Stimulated activated CD4-positive, alpha-beta T cell treated with anti-CD3 and anti-CD28 coated beads, Interleukin-2, amount 100 ng/mL, for 48 hours (primary cell): Measurements from ENCODE around the gene STAG3.
A peak's percentile ranks its signal among the peaks of the same experiment; 100 is the strongest.
"Not testable (repeated sequence)": the region's sequence is repeated elsewhere in the genome, so short reads cannot be mapped to it uniquely, and the experiment has no call there.

Source experiments
- DNase-seq, 2 donors: peaks; one replicate each; pipeline ENCODE4 v3.0.0-alpha.2; 2020

Gene STAG3

DNA sequence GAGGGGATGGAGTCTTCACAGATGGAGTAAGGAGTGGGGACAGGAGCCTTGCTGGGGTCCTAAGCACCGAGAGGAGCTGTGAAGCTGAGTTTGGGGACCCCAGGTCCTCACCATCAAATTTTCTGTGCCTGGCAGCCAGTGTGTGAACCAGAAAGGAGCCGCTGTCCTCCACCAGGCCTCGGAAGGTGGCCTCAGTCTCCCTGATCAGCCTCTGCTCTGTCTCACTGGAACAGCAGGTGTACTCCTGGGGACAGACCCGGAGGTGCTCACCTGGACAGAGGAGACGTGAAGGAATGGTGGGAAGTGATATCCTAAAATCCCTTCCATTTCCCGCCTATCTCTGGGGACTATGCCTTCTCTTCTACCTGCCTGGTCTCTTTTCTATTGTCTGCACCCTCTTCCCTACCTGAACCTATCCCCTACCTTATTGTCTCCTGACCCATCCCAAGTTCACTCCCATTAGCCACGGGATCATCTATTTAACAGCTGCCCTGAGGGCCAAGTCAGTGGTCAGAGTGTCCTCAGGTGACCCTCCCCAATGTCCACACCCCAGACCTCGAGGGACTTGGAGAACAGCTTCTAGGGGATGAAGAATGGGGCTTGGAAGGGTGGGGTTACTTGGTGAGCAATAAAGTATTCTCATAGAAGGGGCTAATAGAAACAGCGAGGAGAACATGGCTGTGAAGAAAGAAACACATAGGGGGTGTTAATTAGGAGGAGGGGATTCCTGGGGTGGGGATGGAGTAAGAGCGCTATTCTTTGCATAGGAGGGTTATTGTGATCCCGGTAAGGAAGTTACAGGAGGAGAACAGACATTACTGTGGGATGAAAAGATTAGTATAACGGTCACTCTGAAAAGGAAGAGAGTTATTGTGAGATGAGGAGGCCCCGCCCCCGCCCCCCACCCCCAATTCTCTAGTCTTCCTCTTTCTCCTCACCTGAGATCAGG, 1.3 kb upstream of the STAG3 start:
- no peak for DNase-seq

DNA sequence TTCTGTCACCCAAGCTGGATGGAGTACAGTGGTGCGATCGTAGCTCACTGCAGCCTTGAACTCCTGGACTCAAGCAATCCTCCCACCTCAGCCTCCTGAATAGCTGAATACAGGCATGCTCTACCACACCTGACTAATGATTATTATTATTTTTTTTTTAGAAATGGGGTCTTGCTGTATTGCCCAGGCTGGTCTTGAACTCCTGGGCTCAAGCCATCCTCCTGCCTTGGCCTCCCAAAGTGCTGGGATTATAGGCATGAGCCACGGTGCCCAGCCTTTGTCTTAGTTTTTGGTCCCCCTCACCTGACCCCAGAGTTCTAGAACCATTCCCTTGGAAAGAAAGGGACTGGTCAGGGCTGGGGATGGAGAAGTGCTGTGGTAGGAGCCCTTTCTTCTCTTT, 2.4 kb downstream of the STAG3 start:
- DNase-seq: not testable (repeated sequence)

DNA sequence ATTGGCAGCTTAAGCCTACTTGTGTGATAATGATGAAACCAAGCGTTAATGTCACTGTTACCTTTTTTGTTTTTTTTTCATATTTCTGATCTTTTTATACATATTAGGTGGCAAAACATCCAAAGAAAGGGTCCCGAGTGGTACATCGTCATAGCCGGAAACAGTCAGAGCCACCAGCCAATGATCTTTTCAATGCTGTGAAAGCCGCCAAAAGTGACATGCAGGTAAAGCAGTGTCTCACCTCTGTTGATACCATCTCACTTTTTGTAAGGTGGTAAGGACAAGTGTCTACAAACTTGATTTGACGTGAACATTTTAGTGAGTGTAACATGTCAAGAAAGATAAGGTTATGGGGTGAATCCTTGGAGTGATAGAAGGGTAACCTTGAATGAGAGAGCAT, 4.9 kb downstream of the STAG3 start:
- not testable (repeated sequence) for DNase-seq

GRCh38 chr7:100183090-100183489, 5.4 kb downstream of the STAG3 start:
- DNase-seq: not testable (repeated sequence)

DNA sequence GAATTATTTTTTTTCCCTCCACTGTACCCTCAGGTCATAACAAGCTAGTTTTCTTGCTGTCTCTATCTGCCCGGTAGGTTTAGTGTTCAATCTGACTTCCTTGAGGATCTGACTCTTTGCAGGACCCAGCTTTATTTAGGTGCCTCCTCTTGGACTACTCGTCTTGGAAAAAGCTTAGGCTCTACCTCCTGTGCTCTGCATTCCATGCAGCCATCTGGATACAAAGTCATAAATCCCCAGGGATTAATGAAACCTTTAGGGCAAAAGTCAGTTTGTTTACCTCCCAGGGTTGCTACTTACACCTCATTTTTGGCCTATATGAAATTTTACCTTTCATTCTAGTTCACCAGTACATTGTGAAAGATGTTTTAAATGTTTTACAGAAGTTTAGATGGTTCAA, 8.0 kb downstream of the STAG3 start:
- DNase-seq: no peak

DNA sequence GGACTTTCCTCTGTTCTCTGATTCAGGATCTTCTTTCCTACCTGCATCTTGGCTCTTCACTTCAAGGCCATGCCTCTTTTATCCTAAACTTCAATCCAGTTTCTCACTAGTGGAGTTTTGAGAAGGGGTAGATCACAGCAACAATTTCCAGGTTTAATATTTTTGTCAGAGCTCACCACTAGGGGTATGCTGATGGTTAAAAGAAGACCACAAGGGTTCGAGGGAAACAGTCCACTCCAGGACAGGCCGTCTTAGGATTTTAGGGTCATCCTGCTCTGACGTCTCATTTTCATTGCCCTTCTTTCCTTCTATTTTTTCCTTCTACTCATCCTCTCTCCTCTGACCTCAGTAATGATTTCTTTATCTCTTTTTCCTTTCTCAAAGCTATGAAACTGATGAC, 11.3 kb downstream of the STAG3 start:
- DNase-seq: no peak

DNA sequence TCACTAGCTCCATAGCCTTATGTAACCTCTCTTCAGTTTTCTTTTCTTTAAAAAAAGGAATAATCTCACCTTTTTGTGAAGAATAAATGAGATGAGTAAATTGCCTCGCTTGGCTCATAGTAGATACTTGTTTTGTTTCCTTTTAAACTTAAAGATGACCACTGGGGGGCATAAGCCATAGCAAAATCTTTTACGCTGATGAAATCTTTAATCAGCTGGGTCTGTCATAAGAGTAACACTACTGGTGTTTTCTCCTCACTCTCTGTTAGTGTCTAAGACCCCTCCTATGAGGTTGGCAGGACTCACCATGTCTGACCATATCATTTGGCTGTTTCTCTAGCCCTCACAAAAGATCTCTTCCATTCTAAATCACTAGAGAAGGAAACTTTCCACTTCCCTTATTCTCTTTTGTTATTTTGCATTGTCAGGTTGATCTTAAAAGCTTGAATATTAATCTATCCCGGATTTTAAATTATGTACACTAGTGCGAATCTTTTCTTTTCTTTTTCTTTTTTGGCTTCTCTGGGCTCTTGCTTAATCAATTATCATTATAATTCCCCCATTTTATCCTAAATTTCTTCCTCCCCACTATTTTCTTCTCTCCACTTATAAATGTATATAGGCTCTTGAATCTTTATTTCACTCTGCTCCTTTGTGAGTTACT, 12.5 kb downstream of the STAG3 start:
- DNase-seq: no peak

DNA sequence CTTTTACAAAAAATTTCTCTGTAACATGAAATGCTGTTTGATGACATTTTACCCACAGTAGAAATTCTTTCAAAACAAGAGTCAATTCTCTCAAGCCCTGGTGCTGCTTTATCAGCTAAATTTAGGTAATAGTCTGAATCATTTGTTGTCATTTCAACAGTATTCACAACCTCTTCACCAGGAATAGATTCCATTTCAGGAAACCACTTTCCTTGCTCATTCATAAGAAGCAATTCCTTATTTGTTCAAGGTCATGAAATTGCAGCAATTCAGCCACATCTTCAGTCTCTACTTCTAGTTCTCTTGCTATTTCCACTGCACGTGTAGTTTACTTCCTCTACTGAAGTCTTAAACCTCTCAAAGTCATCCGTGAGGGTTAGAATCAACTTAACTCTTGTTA, 14.1 kb downstream of the STAG3 start:
- no peak for DNase-seq

DNA sequence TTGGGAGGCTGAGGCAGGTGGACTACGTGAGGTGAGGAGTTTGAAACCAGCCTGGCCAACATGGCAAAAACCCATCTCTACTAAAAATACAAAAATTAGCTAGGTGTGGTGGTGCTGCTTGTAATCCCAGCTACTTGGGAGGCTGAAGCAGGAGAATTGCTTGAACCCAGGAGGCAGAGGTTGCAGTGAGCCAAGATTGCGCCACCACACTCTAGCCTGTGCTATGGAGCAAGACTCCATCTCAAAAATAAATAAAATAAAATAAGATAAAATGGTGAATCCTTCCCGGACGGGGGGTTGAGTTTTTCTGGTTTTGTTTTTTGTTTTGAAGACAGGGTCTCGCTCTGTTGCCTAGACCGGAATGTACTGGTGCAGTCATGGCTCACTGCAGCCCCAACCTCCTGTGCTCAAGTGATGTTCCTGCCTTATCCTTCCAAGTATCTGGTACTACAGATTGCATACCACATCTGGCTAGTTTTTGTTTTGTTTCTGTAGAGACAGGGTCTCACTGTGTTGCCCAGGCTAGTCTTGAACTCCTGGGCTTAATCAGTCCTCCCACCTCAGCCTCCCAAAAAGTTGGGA, 14.7 kb downstream of the STAG3 start:
- not testable (repeated sequence) for DNase-seq

DNA sequence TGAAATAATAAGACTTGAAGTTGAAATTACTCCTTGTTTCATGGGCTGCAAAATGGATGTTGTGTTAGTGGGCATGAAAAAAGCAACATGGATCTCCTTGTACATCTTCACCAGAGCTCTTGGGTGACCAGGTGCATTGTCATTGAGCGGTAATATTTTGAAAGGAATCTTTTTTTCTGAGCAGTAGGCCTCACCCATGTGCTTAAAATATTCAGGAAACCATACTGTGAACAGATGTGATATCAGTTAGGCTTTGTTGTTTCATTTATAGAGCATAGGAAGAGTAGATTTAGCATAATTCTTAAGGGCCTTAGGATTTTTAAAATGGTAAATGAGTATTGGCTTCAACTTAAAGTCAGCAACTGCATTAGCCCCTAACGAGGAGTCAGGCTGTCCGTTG, 15.3 kb downstream of the STAG3 start:
- DNase-seq: no peak

DNA sequence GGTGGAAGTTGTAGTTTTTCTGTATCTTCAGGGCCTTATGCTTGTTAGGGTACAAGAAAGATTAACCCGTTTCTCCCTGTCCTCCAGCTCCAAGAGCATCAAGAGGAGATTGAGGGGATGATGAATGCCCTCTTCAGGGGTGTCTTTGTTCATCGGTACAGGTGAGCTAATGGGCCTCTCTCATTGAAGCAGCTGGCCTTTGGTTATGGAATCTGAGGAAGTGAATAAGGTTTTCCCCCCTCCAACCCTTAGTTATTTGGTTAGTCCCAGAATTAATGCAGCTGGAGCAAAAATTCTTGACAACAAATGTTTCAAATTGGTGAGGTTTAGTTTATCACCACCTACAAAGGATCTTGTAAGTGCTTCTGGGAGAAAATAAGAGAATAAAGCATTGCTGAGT, 17.5 kb downstream of the STAG3 start:
- DNase-seq: no peak

DNA sequence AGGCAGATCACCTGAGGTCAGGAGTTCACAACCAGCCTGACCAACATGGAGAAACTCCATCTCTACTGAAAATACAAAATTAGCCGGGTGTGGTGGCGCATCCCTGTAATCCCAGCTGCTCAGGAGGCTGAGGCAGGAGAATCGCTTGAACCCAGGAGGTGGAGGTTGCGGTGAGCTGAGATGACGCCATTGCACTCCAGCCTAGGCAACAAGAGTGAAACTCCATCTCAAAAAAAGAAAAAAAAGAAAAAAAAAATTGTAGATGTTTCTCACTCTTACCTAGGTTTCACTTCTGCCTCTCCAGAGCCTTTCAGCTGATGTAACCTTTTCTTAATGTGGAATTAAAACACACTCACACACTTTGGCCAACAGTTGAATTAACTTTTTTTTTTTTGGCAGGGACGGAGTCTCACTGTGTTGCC, 18.2 kb downstream of the STAG3 start:
- DNase-seq: not testable (repeated sequence)

DNA sequence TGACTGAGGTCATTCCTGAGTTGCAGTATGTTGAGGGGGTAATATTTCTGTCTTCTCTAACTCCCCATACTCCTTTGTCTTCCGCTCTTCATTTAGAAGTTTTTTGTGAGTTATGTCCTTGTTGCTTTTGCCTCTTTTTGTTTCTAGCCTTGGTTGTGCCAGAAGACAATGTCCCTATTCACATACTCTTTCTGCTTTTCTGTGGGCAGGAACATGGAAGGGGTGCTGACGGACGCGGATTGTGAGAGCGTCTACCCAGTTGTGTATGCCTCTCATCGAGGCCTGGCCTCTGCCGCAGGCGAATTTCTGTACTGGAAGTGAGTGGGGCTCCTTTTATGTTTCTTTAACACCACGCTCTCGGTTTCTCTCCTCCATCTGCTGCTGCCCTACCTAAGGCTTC, 20.5 kb downstream of the STAG3 start:
- DNase-seq: no peak

- no peak for DNase-seq
These were observed 23.0 kb downstream of the STAG3 start for GRCh38 chr7:100200693-100201092.

DNA sequence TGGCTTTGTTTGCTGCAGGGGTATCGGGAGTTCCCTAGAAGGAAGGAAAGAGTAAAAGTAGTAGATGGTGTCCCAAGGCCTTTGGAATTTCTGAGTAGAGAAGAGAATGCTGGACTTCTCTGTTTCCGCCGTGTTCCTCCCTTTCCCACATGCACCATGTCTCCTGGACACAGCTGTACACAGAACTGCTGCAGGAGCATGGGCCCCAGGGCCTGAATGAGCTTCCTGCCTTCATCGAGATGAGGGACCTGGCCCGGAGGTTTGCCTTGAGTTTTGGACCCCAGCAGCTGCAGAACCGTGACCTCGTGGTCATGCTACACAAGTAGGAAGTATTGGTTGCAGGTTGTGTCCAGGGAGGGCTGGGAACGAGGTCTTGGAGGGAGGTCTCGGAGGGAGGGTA, 26.7 kb downstream of the STAG3 start:
- DNase-seq: no peak

DNA sequence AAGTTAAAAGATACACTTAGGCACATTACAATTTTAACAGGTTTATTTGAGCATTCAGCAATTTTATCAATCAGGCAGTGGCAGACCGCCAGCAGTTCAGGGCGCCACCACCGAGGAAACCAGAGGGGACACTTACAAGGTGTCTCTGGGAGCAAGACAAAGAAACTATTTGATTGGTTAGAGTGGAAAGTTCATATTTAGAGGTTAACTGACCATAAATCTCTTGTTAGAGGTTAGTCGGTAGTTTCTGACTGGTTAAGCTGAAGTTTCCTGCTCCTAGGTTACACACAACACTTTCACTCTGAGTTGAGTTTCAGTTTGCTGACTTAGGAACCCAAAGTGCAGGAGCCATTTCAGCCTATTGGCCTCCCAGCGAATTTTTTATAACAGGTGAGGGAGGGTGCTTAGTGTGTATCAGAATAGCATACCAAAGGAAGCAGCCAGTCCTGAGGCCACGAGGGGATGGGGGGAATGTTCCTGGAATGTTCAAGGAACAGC, 31.2 kb downstream of the STAG3 start:
- DNase-seq: peak in 1 of 2 donors; percentile 27

GRCh38 chr7:100209493-100209892, 31.8 kb downstream of the STAG3 start:
- DNase-seq: no peak

DNA sequence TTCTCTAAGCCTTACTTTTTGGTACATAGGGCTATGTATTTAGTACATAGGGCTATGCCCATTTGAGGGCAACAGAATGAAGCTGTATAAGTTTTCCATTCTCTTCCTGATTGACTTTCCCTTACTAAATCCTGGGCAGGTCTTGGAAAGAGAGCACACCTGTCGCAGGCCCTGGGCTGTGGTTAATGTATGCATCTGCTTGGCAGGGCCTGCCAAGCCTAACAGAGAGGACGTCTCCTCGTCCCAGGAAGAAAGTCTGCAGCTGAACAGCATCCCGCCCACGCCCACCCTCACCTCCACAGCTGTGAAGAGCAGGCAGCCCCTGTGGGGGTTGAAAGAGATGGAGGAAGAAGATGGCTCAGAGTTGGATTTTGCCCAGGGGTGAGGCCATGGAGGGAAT, 33.1 kb downstream of the STAG3 start:
- no peak for DNase-seq

GRCh38 chr7:100211342-100211780, 33.6 kb downstream of the STAG3 start:
- no peak for DNase-seq

DNA sequence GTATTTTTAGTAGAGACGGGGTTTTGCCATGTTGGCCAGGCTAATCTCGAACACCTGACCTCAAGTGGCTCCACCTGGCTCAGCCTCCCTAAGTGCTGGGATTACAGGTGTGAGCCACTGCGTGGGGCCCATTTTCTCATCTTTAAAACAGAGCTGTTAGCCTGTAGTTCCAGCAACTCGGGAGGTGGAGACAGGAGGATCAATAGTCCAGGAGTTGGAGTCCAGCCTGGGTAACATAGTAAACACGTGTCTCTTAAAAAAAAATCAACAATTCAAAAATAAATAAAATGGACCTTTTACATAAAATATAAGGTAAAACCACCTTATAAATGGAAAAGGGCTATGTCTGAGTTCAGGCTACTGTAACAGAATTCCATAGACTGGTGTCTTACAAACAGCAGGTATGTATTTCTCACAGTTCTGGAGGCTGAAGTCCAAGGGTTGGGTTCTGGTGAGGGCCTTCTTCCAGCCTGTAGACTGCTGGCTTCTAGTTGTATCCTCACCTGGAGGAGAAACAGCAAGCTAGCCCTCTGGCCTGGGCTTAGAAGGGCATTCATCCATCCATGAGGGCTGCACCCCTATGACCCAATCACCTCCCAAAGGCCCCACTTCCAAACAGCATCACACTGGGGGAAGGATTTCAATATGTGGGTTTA, 35.0 kb downstream of the STAG3 start:
- DNase-seq: no peak

DNA sequence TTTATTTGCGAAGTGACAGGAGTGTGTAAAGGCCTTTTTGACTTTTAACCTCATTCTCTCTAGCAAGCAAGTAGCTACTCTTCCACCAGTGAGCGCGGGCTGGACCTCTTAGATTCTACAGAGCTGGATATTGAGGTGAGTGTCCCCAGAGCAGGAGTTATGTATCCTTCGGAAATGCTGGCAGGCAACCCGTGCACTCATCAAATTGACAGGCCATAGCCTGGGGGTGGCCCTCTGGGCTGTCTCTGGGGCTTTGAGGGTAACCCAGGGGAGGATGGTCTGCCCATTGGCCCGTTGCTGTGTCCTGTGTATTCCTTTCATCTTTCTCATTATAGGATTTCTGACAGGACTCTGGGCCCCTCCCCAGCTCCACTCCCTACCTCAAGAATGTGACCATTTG, 36.0 kb downstream of the STAG3 start:
- DNase-seq: no peak

DNA sequence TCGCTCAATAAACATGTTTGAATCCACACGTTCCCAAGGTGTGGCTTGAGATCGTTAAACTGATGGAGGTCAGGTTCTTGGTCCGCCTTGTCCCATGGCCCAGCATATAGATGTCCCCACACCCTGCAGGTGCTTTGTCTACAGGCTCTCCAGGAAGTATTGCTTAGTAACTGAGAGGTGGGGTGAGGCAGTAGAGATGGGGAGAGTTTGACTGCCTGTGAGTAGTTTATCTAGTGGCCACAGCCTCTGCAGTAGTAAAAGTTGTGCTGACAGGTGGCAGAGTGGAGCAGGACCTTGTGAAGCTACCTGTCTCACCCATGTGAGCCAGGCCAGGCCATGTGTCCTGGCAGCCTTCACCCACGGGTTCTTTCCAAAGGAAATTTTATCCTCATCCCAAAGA, 36.6 kb downstream of the STAG3 start:
- DNase-seq: not testable (repeated sequence)

DNA sequence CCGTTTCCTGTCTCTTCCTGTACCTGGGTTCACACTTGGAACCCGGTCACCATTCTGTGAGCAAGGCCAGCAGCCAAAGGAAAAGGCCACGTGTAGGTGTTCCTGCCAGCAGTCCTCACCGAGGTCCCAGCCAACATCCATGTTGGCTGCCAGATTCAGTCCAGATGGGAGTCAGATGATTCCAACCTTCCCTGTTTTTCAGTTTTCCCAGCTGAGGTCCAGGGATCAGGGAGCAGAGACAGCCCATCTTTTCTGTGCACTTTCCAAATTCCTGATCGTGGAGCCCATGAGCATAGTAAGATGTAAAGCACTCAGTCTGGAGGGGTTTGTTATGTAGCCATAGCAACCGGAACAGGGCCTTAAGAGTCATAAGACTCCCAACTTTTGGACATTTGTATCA, 38.2 kb downstream of the STAG3 start:
- no peak for DNase-seq
